HepG2 (cell line): ENCODE results near the gene MARCHF9. TPM values are rescaled to one million over a fixed set of nuclear protein-coding genes. Genes with fewer than 3 reads are reported as not detected.
A peak's percentile ranks its signal among the peaks of the same experiment; 100 is the strongest.

Experiments used
- DMAP1 ChIP-seq: IDR thresholded peaks from 2 replicates; pipeline ENCODE4 v1.6.1; 2016
- DR1 ChIP-seq: sonication (generic); formaldehyde crosslinking; IDR thresholded peaks from 2 replicates; pipeline ENCODE4 v1.8.0; 2021; ENCODE audit warnings: mild to moderate bottlenecking, missing genetic modification reagents, inconsistent platforms
- ESRRA ChIP-seq: sonication (generic); formaldehyde crosslinking; IDR thresholded peaks from 2 replicates; pipeline ENCODE4 v1.5.1; 2020; ENCODE audit warnings: mild to moderate bottlenecking, low read depth, missing genetic modification reagents
- IKZF4 ChIP-seq: sonication (generic); formaldehyde crosslinking; IDR thresholded peaks from 2 replicates; pipeline ENCODE4 v1.5.1; 2020; ENCODE audit warnings: borderline replicate concordance, mild to moderate bottlenecking, low read depth, missing genetic modification reagents; ENCODE audit errors: not compliant biosample characterization
- ISL2 ChIP-seq: sonication (generic); formaldehyde crosslinking; IDR thresholded peaks from 2 replicates; pipeline ENCODE4 v1.5.0; 2020; ENCODE audit warnings: missing genetic modification reagents
- KDM5A ChIP-seq: fragments of 200-600 bp; sonication (generic); IDR thresholded peaks from 2 replicates; pipeline ENCODE4 v1.7.0; 2018; ENCODE audit warnings: antibody characterized with exemption, mild to moderate bottlenecking, low read length, borderline replicate concordance
- KLF16 ChIP-seq, 2 experiments: sonication (generic) in 1 of 2; formaldehyde crosslinking in 1 of 2; IDR thresholded peaks; 2 replicates each; pipeline versions ENCODE4 v1.6.1 to v1.8.0; 2016 to 2023; ENCODE audit warnings: missing genetic modification reagents in 2 of 2, missing compliant biosample characterization in 1 of 2
- MTERF4 ChIP-seq: sonication (generic); formaldehyde crosslinking; IDR thresholded peaks from 2 replicates; pipeline ENCODE4 v1.8.0; 2023; ENCODE audit warnings: mild to moderate bottlenecking, missing genetic modification reagents
- NCOA2 ChIP-seq: sonication (generic); formaldehyde crosslinking; IDR thresholded peaks from 2 replicates; pipeline ENCODE4 v1.8.0; 2022; ENCODE audit warnings: inconsistent platforms
- NKX3-1 ChIP-seq: sonication (generic); formaldehyde crosslinking; IDR thresholded peaks from 2 replicates; pipeline ENCODE4 v1.5.0; 2020; ENCODE audit warnings: missing genetic modification reagents
- PAX8 ChIP-seq: sonication (generic); formaldehyde crosslinking; IDR thresholded peaks from 2 replicates; pipeline ENCODE4 v1.8.0; 2022; ENCODE audit warnings: mild to moderate bottlenecking, missing genetic modification reagents, borderline replicate concordance
- PITX1 ChIP-seq: sonication (generic); formaldehyde crosslinking; IDR thresholded peaks from 2 replicates; pipeline ENCODE4 v1.5.1; 2020; ENCODE audit warnings: mild to moderate bottlenecking, missing genetic modification reagents
- PPARG ChIP-seq: conservative IDR thresholded peaks from 2 replicates; pipeline ENCODE4 v1.6.1; 2016; ENCODE audit warnings: missing biosample characterization, missing genetic modification reagents
- SAFB2 ChIP-seq: sonication (generic); formaldehyde crosslinking; IDR thresholded peaks from 2 replicates; pipeline ENCODE4 v1.5.1; 2020; ENCODE audit warnings: missing genetic modification reagents, low read depth, mild to moderate bottlenecking, borderline replicate concordance
- SOX5 ChIP-seq: IDR thresholded peaks from 2 replicates; pipeline ENCODE4 v1.6.1; 2016; ENCODE audit warnings: borderline replicate concordance
- ZMYM2 ChIP-seq: sonication (generic); formaldehyde crosslinking; IDR thresholded peaks from 2 replicates; pipeline ENCODE4 v1.8.0; 2022; ENCODE audit warnings: mild to moderate bottlenecking, missing genetic modification reagents
- ZNF264 ChIP-seq: sonication (generic); formaldehyde crosslinking; IDR thresholded peaks from 2 replicates; pipeline ENCODE4 v1.4.0; 2020; ENCODE audit warnings: missing genetic modification reagents
- ZNF33B ChIP-seq: sonication (generic); formaldehyde crosslinking; IDR thresholded peaks from 2 replicates; pipeline ENCODE4 v1.5.1; 2020; ENCODE audit warnings: mild to moderate bottlenecking, missing genetic modification reagents
- ZNF441 ChIP-seq: sonication (generic); formaldehyde crosslinking; IDR thresholded peaks from 2 replicates; pipeline ENCODE4 v1.7.0; 2021; ENCODE audit warnings: missing genetic modification reagents, borderline replicate concordance
- ZNF503 ChIP-seq: sonication (generic); formaldehyde crosslinking; IDR thresholded peaks from 2 replicates; pipeline ENCODE4 v1.4.0; 2020; ENCODE audit warnings: missing genetic modification reagents
- ZNF724P ChIP-seq: sonication (generic); formaldehyde crosslinking; IDR thresholded peaks from 2 replicates; pipeline ENCODE4 v1.8.0; 2022; ENCODE audit warnings: missing genetic modification reagents, borderline replicate concordance
- polyA plus RNA-seq, 8 experiments: library from polyadenylated mRNA; depleted of rRNA in 3 of 8; stranded (reverse) in 7 of 8; unstranded in 1 of 8; fragments of >200 nt; fragmentation: Illumina TruSeq in 4 of 8; extraction: Trizol in 4 of 8; gene quantifications; 2 replicates each; pipeline versions ENCODE4 v1.2.1 to v1.2.3, GENCODE V29; 2011 to 2016; ENCODE audit warnings: low read depth in 4 of 8, missing spikeins in 1 of 8, mixed read lengths in 1 of 8; ENCODE audit not compliant: insufficient read depth in 1 of 8
- total RNA-seq, 5 experiments: library from RNA; depleted of rRNA; stranded (reverse); fragments of >200 nt; fragmentation: Illumina TruSeq; extraction: Trizol; gene quantifications; 2 replicates each; pipeline ENCODE4 v1.2.3, GENCODE V29; 2016; ENCODE audit warnings: low read depth in 1 of 5
- TF ChIP-seq, protein P1 (sequence below): sonication (generic); formaldehyde crosslinking; IDR thresholded peaks from 2 replicates; pipeline ENCODE4 v1.5.1; 2020; ENCODE audit warnings: missing genetic modification reagents, mild to moderate bottlenecking, borderline replicate concordance
- TF ChIP-seq, protein P2 (sequence below): IDR thresholded peaks from 2 replicates; pipeline ENCODE4 v1.6.1; 2016; ENCODE audit warnings: low read depth

MARCHF9 gene
- total and polyA plus RNA-seq, 2 of the 13 experiments (the other 11 are each of a cell fraction or from before 2014, with no cell fraction given), result 5.7 to 9.6 TPM

DNA sequence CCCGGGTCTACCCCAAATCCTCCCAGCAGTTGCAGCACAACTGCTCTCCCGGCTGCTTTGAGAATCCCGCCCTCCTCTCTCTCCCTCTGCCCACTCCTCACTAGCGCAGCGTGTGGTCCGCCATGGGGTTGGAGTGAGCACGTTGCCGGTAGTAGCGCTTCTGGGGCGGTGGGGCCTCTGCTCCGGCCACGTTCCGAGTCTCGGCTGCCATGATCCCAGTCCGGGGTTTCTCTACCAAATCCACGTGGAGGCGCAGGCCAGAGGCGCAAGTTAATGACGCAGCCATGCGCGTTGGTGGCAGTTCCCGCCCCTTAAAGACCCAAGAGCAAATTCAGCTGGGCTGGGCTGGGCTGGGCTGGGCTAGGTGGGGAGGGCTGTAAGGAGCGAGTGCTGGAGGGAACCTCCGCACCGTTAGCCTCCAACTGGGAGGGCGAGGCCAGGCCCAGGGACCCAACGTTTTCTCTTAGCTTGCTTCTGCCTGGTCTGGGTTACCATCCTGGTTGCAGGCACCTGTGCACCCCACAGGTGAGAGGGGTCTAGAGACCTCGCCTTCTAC lies 17.0 kb downstream of the MARCHF9 start, which contains the start of gene METTL1 (continued):
- peak; percentile 19; the same call in 1 of the 2 replicates for TF ChIP-seq ZNF264
- peak; percentile 76; the same call in 1 of the 2 replicates for TF ChIP-seq NKX3-1 (CRISPR knock-in tag)
- TF ChIP-seq KLF16 (CRISPR knock-in tag; IDR thresholded peaks at IDR 0.05), result peak; percentile 41 to 88; a peak in 1 of 4 replicates
- TF ChIP-seq MTERF4 (CRISPR knock-in tag), result peak; percentile 83; the same call in 1 of the 2 replicates
- peak; percentile 41; the same call in 1 of the 2 replicates for TF ChIP-seq ZNF33B
- peak; percentile 75; the same call in 1 of the 2 replicates for TF ChIP-seq ZMYM2 (CRISPR knock-in tag)
- peak; percentile 35; the same call in 1 of the 2 replicates for TF ChIP-seq ESRRA (CRISPR knock-in tag)
- TF ChIP-seq PPARG (CRISPR knock-in tag), result 0 out of 2 replicates have a peak, but pooled peaks have one; percentile 13
- peak; percentile 54; the same call in 1 of the 2 replicates for TF ChIP-seq SOX5
- TF ChIP-seq IKZF4 (CRISPR knock-in tag), result peak; percentile 84
- TF ChIP-seq PITX1 (CRISPR knock-in tag), result peak; percentile 89
- TF ChIP-seq ZNF503, result no peak; the same call in 1 of the 2 replicates
- peak; percentile 100 for TF ChIP-seq DMAP1 (CRISPR knock-in tag)
- TF ChIP-seq DR1 (CRISPR knock-in tag), result peak; percentile 86
- TF ChIP-seq NCOA2 (CRISPR knock-in tag), result peak; percentile 26; the same call in 1 of the 2 replicates
- TF ChIP-seq ZNF724P (CRISPR knock-in tag), result peak; percentile 94
- TF ChIP-seq, protein P1, sequence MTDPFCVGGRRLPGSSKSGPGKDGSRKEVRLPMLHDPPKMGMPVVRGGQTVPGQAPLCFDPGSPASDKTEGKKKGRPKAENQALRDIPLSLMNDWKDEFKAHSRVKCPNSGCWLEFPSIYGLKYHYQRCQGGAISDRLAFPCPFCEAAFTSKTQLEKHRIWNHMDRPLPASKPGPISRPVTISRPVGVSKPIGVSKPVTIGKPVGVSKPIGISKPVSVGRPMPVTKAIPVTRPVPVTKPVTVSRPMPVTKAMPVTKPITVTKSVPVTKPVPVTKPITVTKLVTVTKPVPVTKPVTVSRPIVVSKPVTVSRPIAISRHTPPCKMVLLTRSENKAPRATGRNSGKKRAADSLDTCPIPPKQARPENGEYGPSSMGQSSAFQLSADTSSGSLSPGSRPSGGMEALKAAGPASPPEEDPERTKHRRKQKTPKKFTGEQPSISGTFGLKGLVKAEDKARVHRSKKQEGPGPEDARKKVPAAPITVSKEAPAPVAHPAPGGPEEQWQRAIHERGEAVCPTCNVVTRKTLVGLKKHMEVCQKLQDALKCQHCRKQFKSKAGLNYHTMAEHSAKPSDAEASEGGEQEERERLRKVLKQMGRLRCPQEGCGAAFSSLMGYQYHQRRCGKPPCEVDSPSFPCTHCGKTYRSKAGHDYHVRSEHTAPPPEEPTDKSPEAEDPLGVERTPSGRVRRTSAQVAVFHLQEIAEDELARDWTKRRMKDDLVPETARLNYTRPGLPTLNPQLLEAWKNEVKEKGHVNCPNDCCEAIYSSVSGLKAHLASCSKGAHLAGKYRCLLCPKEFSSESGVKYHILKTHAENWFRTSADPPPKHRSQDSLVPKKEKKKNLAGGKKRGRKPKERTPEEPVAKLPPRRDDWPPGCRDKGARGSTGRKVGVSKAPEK, result 0 out of 2 replicates have a peak, but pooled peaks have one; percentile 28
- peak; percentile 59 for TF ChIP-seq ISL2
- peak; percentile 33; the same call in 1 of the 2 replicates for TF ChIP-seq SAFB2 (CRISPR knock-in tag)
- TF ChIP-seq KDM5A, result peak; percentile 93
- TF ChIP-seq PAX8 (CRISPR knock-in tag), result peak; percentile 79; the same call in 1 of the 2 replicates
- TF ChIP-seq ZNF441, result peak; percentile 77
- TF ChIP-seq, protein P2, sequence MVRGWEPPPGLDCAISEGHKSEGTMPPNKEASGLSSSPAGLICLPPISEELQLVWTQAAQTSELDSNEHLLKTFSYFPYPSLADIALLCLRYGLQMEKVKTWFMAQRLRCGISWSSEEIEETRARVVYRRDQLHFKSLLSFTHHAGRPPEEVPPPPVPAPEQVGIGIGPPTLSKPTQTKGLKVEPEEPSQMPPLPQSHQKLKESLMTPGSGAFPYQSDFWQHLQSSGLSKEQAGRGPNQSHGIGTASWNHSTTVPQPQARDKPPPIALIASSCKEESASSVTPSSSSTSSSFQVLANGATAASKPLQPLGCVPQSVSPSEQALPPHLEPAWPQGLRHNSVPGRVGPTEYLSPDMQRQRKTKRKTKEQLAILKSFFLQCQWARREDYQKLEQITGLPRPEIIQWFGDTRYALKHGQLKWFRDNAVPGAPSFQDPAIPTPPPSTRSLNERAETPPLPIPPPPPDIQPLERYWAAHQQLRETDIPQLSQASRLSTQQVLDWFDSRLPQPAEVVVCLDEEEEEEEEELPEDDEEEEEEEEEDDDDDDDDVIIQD (CRISPR knock-in tag), result peak; percentile 64; the same call in 1 of the 2 replicates
